Measurements from ENCODE around the gene ATP6AP2. TPM values are rescaled to one million over a fixed set of nuclear protein-coding genes. Genes with fewer than 3 reads are reported as not detected.

The ATP6AP2 gene
- total RNA-seq, 1 experiment from 2014 or later: 112 TPM

DNA sequence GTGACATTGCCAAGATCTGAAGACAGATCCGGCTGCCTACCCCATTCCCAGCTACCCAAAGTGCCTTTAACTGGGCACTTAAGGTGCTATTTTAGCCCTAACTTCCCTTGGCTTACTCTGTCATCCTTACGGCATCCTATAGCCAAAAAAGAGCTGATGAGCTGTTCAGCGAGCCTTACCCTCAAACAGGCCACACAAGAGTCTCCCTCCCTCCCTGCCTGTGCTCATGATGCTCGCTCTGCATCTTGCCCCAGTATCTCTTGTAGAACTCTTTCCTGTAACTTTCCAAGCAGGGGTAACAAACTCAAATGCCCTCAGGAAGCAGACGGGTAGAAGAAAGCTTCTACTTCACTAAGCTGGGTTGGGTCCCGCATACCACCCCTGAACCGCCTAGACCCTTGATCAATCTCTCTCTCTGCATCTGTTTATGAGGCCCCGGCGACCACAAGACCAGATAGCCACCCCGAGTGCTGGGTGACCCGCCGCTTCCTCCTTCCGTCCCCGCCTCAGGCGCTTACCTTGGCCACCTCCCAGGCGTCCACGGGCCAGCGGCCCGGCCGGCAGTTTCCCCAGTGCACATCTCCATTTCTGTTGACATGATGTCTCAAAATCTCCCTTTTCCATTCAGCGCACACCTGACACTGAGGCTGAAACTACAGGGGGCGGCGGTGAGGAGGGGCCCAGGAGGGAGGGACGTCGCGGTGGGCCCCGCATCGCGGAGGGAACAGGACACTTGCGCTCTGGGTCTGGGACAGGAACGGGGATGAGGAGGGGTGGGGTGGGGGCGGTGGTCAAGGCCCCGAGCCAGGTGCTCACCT, 65.9 kb downstream of the ATP6AP2 start:
- peaks cover 2% of the 10 kb centered on the region; the same call in 1 of the 2 replicates for H3K36me3 ChIP-seq (replicated peaks; ENCODE audit: control insufficient read depth, insufficient read depth, low read length)
- DNase-seq: peak; percentile 76
- H3K27me3 ChIP-seq (ENCODE audit: control insufficient read depth, insufficient read depth, low read length): no peaks in the 10 kb centered on the region
- peak overlapping the region; percentile 79 for H3K4me3 ChIP-seq (ENCODE audit: insufficient read depth, low read depth, low read length)

GRCh38 chrX:40647307-40648197, 66.8 kb downstream of the ATP6AP2 start, which contains the start of gene CXorf38:
Gene CXorf38, minus strand, starts transcription at chrX:40647561. Its CDS starts 41 bp downstream, at chrX:40647520.
- Histone ChIP-seq H3K4me3 (ENCODE audit: insufficient read depth, low read depth, low read length) (peak within 1 kb of the TSS; percentile 79), H3K27me3 (ENCODE audit: control insufficient read depth, insufficient read depth, low read length) (no peaks in the 10 kb centered on the region), H3K36me3 (replicated peaks; ENCODE audit: control insufficient read depth, insufficient read depth, low read length) (peaks cover 2% of the 10 kb centered on the region; the same call in 1 of the 2 replicates)
- DNase-seq: peak; percentile 95

DNA sequence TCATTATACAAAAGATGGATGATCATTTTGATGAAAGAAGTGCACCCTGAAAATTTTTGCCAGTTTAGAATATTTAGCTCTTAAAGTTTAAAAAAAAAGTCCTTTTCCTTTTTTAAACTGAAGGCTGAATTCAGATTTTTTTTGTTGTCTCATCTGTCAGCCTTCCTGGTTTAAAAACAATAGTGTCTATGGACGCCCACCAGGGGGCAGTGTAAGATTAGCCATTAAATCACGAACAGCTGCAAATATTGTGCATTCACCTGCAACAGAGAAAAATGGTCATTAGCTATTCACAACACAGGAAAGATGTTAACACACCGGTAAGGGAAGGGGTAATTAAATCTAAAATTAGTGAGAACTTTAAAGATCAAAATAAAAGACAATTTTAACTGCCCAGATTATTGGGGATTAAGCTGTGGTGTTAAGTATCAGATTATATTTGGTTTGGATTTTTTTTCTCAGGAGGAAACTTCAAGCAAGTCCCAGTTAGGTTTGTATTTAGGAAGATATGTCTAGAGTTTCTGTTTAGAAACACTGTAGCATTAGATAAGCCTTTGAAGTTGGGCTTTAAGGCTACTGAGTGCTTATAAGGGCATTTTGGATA, 71.0 kb downstream of the ATP6AP2 start:
- H3K36me3 ChIP-seq (replicated peaks; ENCODE audit: control insufficient read depth, insufficient read depth, low read length): peaks cover 5% of the 10 kb centered on the region
- peak; percentile 45 for DNase-seq
- H3K27me3 ChIP-seq (ENCODE audit: control insufficient read depth, insufficient read depth, low read length): no peaks in the 10 kb centered on the region
- no peak overlapping the region for H3K4me3 ChIP-seq (ENCODE audit: insufficient read depth, low read depth, low read length)

GRCh38 chrX:40652664-40653063, 71.9 kb downstream of the ATP6AP2 start:
- no peak for DNase-seq
- H3K36me3 ChIP-seq (replicated peaks; ENCODE audit: control insufficient read depth, insufficient read depth, low read length): peaks cover 7% of the 10 kb centered on the region
- no peak overlapping the region for H3K4me3 ChIP-seq (ENCODE audit: insufficient read depth, low read depth, low read length)
- no peaks in the 10 kb centered on the region for H3K27me3 ChIP-seq (ENCODE audit: control insufficient read depth, insufficient read depth, low read length)

DNA sequence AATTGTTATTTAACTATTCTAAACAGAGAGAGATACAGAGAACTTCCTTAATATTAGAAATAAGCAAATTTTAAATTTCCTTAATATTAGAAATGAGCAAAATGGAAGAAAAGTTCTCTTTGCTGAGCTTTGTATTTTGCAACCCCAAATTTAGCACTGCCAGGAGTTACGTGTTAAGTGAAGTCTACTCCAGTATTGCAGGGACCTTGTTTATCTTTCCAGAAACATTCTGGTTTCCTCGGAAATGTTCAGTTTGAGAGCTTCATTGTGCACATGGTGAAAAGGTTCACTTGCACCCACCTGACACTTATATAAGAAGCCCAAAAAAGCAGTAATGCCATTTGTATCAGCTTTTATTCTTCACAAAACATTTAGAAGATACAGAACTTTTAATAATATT, 72.8 kb downstream of the ATP6AP2 start:
- Histone ChIP-seq H3K27me3 (ENCODE audit: control insufficient read depth, insufficient read depth, low read length) (no peaks in the 10 kb centered on the region), H3K36me3 (replicated peaks; ENCODE audit: control insufficient read depth, insufficient read depth, low read length) (peaks cover 7% of the 10 kb centered on the region), H3K4me3 (ENCODE audit: insufficient read depth, low read depth, low read length) (no peak overlapping the region)
- DNase-seq: no peak

Other genes starting within 250 kb of the ATP6AP2 start
- not detected in 2 replicates for gene MPC1L, start 42.5 kb downstream of the ATP6AP2 start, total RNA-seq (2014; rRNA removed; shearing (Covaris generic))
- gene CXorf38, start 66.6 kb downstream of the ATP6AP2 start, total RNA-seq (2014; rRNA removed; shearing (Covaris generic)): 11.7 and 19.9 TPM in 2 replicates
- 54.4 and 88.3 TPM in 2 replicates for gene MED14, start 154.6 kb downstream of the ATP6AP2 start, total RNA-seq (2014; rRNA removed; shearing (Covaris generic))